Measurements from ENCODE around the gene MAN2A2.

MAN2A2 gene

GRCh38 chr15:90886291-90886614 is 16.8 kb upstream of the MAN2A2 start:
- no peak overlapping the region for H4K91ac ChIP-seq (ENCODE audit: low read depth, low read length, poor library complexity)
- no peak overlapping the region for H2AFZ ChIP-seq (ENCODE audit: low read length)
- no peak overlapping the region for H2BK5ac ChIP-seq (ENCODE audit: low read length)
- no peak overlapping the region for H4K8ac ChIP-seq (ENCODE audit: low read depth, low read length)
- H3K23ac ChIP-seq (ENCODE audit: low read depth, low read length, poor library complexity) = no peak overlapping the region
- DNase-seq (ENCODE audit: low spot score) = no peak
- H3K14ac ChIP-seq (ENCODE audit: low read length) = no peak overlapping the region
- H2BK15ac ChIP-seq (ENCODE audit: low read length) = no peak overlapping the region
- H2BK120ac ChIP-seq (ENCODE audit: low read depth, low read length) = no peak overlapping the region
- peaks cover 0 to 3% of the 10 kb centered on the region in 2 donors for H3K36me3 ChIP-seq (replicated peaks in 1 of 2; ENCODE audit: control insufficient read depth in 2 of 2, insufficient read depth in 2 of 2, low read length in 2 of 2)
- no peak overlapping the region for H3K4me3 ChIP-seq (ENCODE audit: low read length in 2 of 2)
- H2BK12ac ChIP-seq (ENCODE audit: low read length) = no peak overlapping the region
- no peak overlapping the region for H2AK5ac ChIP-seq (ENCODE audit: low read depth, low read length)
- no peak overlapping the region for H3K18ac ChIP-seq (ENCODE audit: low read length)
- H3K4me2 ChIP-seq (ENCODE audit: insufficient read depth, low read length, poor library complexity, severe bottlenecking) = no peak overlapping the region
- peaks cover 2% of the 10 kb centered on the region for H3K79me1 ChIP-seq (ENCODE audit: low read depth, low read length)
- no peaks in the 10 kb centered on the region for H3K9me3 ChIP-seq (replicated peaks in 1 of 2; ENCODE audit: control insufficient read depth in 2 of 2, insufficient read depth in 1 of 2, low read depth in 1 of 2, low read length in 2 of 2)
- WGBS, 2 donors (ENCODE audit: extremely low coverage in 2 of 2, insufficient read length in 2 of 2, insufficient replicate concordance in 1 of 2) = no CpG with 5 or more reads among the region's 5 CpGs
- no peak overlapping the region for H3K4ac ChIP-seq (ENCODE audit: low read length)
- H3K27ac ChIP-seq (replicated peaks; ENCODE audit: low read length) = no peak overlapping the region
- H3K9ac ChIP-seq (ENCODE audit: low read depth, low read length, poor library complexity) = no peak overlapping the region
- H3K4me1 ChIP-seq (ENCODE audit: control insufficient read depth in 2 of 2, insufficient read depth in 1 of 2, low read depth in 1 of 2, low read length in 2 of 2) = peaks cover 7 to 13% of the 10 kb centered on the region in 2 donors
- no peaks in the 10 kb centered on the region for H3K27me3 ChIP-seq (ENCODE audit: control insufficient read depth in 3 of 3, insufficient read depth in 3 of 3, low read depth in 1 of 3, low read length in 3 of 3)

GRCh38 chr15:90887037-90887481 is 16.0 kb upstream of the MAN2A2 start:
- no peak for DNase-seq (ENCODE audit: low spot score)
- peak overlapping the region; percentile 55 for H2AFZ ChIP-seq (ENCODE audit: low read length)
- no peaks in the 10 kb centered on the region for H3K27me3 ChIP-seq (ENCODE audit: control insufficient read depth in 3 of 3, insufficient read depth in 3 of 3, low read depth in 1 of 3, low read length in 3 of 3)
- H3K36me3 ChIP-seq (replicated peaks in 1 of 2; ENCODE audit: control insufficient read depth in 2 of 2, insufficient read depth in 2 of 2, low read length in 2 of 2) = peaks cover 0 to 2% of the 10 kb centered on the region in 2 donors
- no peak overlapping the region for H2BK15ac ChIP-seq (ENCODE audit: low read length)
- no peak overlapping the region for H3K27ac ChIP-seq (replicated peaks; ENCODE audit: low read length)
- H3K9ac ChIP-seq (ENCODE audit: low read depth, low read length, poor library complexity) = no peak overlapping the region
- H3K4me1 ChIP-seq (ENCODE audit: control insufficient read depth in 2 of 2, insufficient read depth in 1 of 2, low read depth in 1 of 2, low read length in 2 of 2) = peaks cover 7 to 13% of the 10 kb centered on the region in 2 donors
- H3K79me1 ChIP-seq (ENCODE audit: low read depth, low read length) = peaks cover 2% of the 10 kb centered on the region
- no CpG with 5 or more reads among the region's 13 CpGs for WGBS, 2 donors (ENCODE audit: extremely low coverage in 2 of 2, insufficient read length in 2 of 2, insufficient replicate concordance in 1 of 2)
- H4K91ac ChIP-seq (ENCODE audit: low read depth, low read length, poor library complexity) = peak overlapping the region; percentile 39
- no peak overlapping the region for H3K23ac ChIP-seq (ENCODE audit: low read depth, low read length, poor library complexity)
- no peak overlapping the region for H3K4me3 ChIP-seq (ENCODE audit: low read length in 2 of 2)
- no peak overlapping the region for H3K4ac ChIP-seq (ENCODE audit: low read length)
- H2BK12ac ChIP-seq (ENCODE audit: low read length) = no peak overlapping the region
- no peak overlapping the region for H4K8ac ChIP-seq (ENCODE audit: low read depth, low read length)
- H2AK5ac ChIP-seq (ENCODE audit: low read depth, low read length) = no peak overlapping the region
- H3K14ac ChIP-seq (ENCODE audit: low read length) = no peak overlapping the region
- H2BK120ac ChIP-seq (ENCODE audit: low read depth, low read length) = no peak overlapping the region
- H3K4me2 ChIP-seq (ENCODE audit: insufficient read depth, low read length, poor library complexity, severe bottlenecking) = no peak overlapping the region
- peak overlapping the region; percentile 37 for H3K18ac ChIP-seq (ENCODE audit: low read length)
- H2BK5ac ChIP-seq (ENCODE audit: low read length) = no peak overlapping the region
- no peaks in the 10 kb centered on the region for H3K9me3 ChIP-seq (replicated peaks in 1 of 2; ENCODE audit: control insufficient read depth in 2 of 2, insufficient read depth in 1 of 2, low read depth in 1 of 2, low read length in 2 of 2)

GRCh38 chr15:90889313-90889730 is 13.8 kb upstream of the MAN2A2 start:
- Histone ChIP-seq H2BK120ac (ENCODE audit: low read depth, low read length) (no peak overlapping the region), H3K36me3 (replicated peaks in 1 of 2; ENCODE audit: control insufficient read depth in 2 of 2, insufficient read depth in 2 of 2, low read length in 2 of 2) (peaks cover 0 to 2% of the 10 kb centered on the region in 2 donors), H4K8ac (ENCODE audit: low read depth, low read length) (no peak overlapping the region), H2BK15ac (ENCODE audit: low read length) (no peak overlapping the region), H3K23ac (ENCODE audit: low read depth, low read length, poor library complexity) (peak overlapping the region; percentile 65), H3K4me1 (ENCODE audit: control insufficient read depth in 2 of 2, insufficient read depth in 1 of 2, low read depth in 1 of 2, low read length in 2 of 2) (peaks cover 1 to 6% of the 10 kb centered on the region in 2 donors), H3K14ac (ENCODE audit: low read length) (peak overlapping the region; percentile 82), H3K4me2 (ENCODE audit: insufficient read depth, low read length, poor library complexity, severe bottlenecking) (no peak overlapping the region), H3K4ac (ENCODE audit: low read length) (no peak overlapping the region), H2AFZ (ENCODE audit: low read length) (no peak overlapping the region), H4K91ac (ENCODE audit: low read depth, low read length, poor library complexity) (no peak overlapping the region), H2AK5ac (ENCODE audit: low read depth, low read length) (no peak overlapping the region), H3K4me3 (ENCODE audit: low read length in 2 of 2) (peak overlapping the region in 1 of 2 donors; percentile 27), H3K18ac (ENCODE audit: low read length) (peak overlapping the region; percentile 48), H2BK5ac (ENCODE audit: low read length) (peak overlapping the region; percentile 60), H3K9ac (ENCODE audit: low read depth, low read length, poor library complexity) (peak overlapping the region; percentile 32), H3K79me1 (ENCODE audit: low read depth, low read length) (peaks cover 2% of the 10 kb centered on the region), H3K27me3 (ENCODE audit: control insufficient read depth in 3 of 3, insufficient read depth in 3 of 3, low read depth in 1 of 3, low read length in 3 of 3) (no peaks in the 10 kb centered on the region), H3K27ac (replicated peaks; ENCODE audit: low read length) (no peak overlapping the region), H2BK12ac (ENCODE audit: low read length) (peak overlapping the region; percentile 90), H3K9me3 (replicated peaks in 1 of 2; ENCODE audit: control insufficient read depth in 2 of 2, insufficient read depth in 1 of 2, low read depth in 1 of 2, low read length in 2 of 2) (no peaks in the 10 kb centered on the region)
- WGBS, 2 donors (ENCODE audit: extremely low coverage in 2 of 2, insufficient read length in 2 of 2, insufficient replicate concordance in 1 of 2) = no CpG with 5 or more reads among the region's 18 CpGs
- DNase-seq (ENCODE audit: low spot score) = no peak

GRCh38 chr15:90889736-90890456 is 13.2 kb upstream of the MAN2A2 start:
- Histone ChIP-seq H3K23ac (ENCODE audit: low read depth, low read length, poor library complexity) (peak overlapping the region; percentile 65), H3K27me3 (ENCODE audit: control insufficient read depth in 3 of 3, insufficient read depth in 3 of 3, low read depth in 1 of 3, low read length in 3 of 3) (no peaks in the 10 kb centered on the region), H2BK15ac (ENCODE audit: low read length) (no peak overlapping the region)

More at GRCh38 chr15:90889736-90890456, 13.2 kb upstream of the MAN2A2 start:
- WGBS, 2 donors (ENCODE audit: extremely low coverage in 2 of 2, insufficient read length in 2 of 2, insufficient replicate concordance in 1 of 2) = no CpG with 5 or more reads among the region's 31 CpGs
- H3K14ac ChIP-seq (ENCODE audit: low read length) = peak overlapping the region; percentile 82
- no peaks in the 10 kb centered on the region for H3K9me3 ChIP-seq (replicated peaks in 1 of 2; ENCODE audit: control insufficient read depth in 2 of 2, insufficient read depth in 1 of 2, low read depth in 1 of 2, low read length in 2 of 2)
- no peak overlapping the region for H3K4me2 ChIP-seq (ENCODE audit: insufficient read depth, low read length, poor library complexity, severe bottlenecking)
- peaks cover under 1 to 1% of the 10 kb centered on the region in 2 donors for H3K4me1 ChIP-seq (ENCODE audit: control insufficient read depth in 2 of 2, insufficient read depth in 1 of 2, low read depth in 1 of 2, low read length in 2 of 2)
- peak overlapping the region; percentile 28 for H2AK5ac ChIP-seq (ENCODE audit: low read depth, low read length)
- H3K79me1 ChIP-seq (ENCODE audit: low read depth, low read length) = no peaks in the 10 kb centered on the region
- peaks cover 0 to 2% of the 10 kb centered on the region in 2 donors for H3K36me3 ChIP-seq (replicated peaks in 1 of 2; ENCODE audit: control insufficient read depth in 2 of 2, insufficient read depth in 2 of 2, low read length in 2 of 2)
- no peak for DNase-seq (ENCODE audit: low spot score)
- H2BK120ac ChIP-seq (ENCODE audit: low read depth, low read length) = no peak overlapping the region
- peak overlapping the region; percentile 85 for H3K18ac ChIP-seq (ENCODE audit: low read length)
- H3K4ac ChIP-seq (ENCODE audit: low read length) = no peak overlapping the region
- H2AFZ ChIP-seq (ENCODE audit: low read length) = no peak overlapping the region
- no peak overlapping the region for H2BK12ac ChIP-seq (ENCODE audit: low read length)
- H4K91ac ChIP-seq (ENCODE audit: low read depth, low read length, poor library complexity) = no peak overlapping the region
- no peak overlapping the region for H3K27ac ChIP-seq (replicated peaks; ENCODE audit: low read length)
- H4K8ac ChIP-seq (ENCODE audit: low read depth, low read length) = no peak overlapping the region
- H3K4me3 ChIP-seq (ENCODE audit: low read length in 2 of 2) = peak overlapping the region in 1 of 2 donors; percentile 27
- H2BK5ac ChIP-seq (ENCODE audit: low read length) = peak overlapping the region; percentile 82
- peak overlapping the region; percentile 21 for H3K9ac ChIP-seq (ENCODE audit: low read depth, low read length, poor library complexity)

Measured in neuronal stem cell (in vitro differentiated cells).